GM21529 (cell line): ENCODE data around the gene JAML.
A peak's percentile ranks its signal among the peaks of the same experiment; 100 is the strongest.

ENCODE experiments used
- ATAC-seq: cut with Tn5 transposase; IDR thresholded peaks from one replicate; pipeline ENCODE4 v1.9.1; 2021; ENCODE audit not compliant: unreplicated experiment

The JAML gene

GRCh38 chr11:118240999-118241763, 16.4 kb upstream of the JAML start:
- ATAC-seq: peak; percentile 90

- no peak for ATAC-seq
Observed at GRCh38 chr11:118239509-118240205, 14.8 kb upstream of the JAML start.

GRCh38 chr11:118238929-118239328, 14.1 kb upstream of the JAML start:
- ATAC-seq: no peak

GRCh38 chr11:118238421-118238820, 13.6 kb upstream of the JAML start:
- ATAC-seq: no peak

GRCh38 chr11:118236170-118236569, 11.4 kb upstream of the JAML start:
- ATAC-seq: no peak

GRCh38 chr11:118234833-118235232, 10.0 kb upstream of the JAML start:
- no peak for ATAC-seq

- no peak for ATAC-seq
Observed at GRCh38 chr11:118233850-118234249, 9.0 kb upstream of the JAML start.

GRCh38 chr11:118233377-118233776, 8.6 kb upstream of the JAML start:
- no peak for ATAC-seq

- no peak for ATAC-seq
Observed at GRCh38 chr11:118232659-118233058, 7.8 kb upstream of the JAML start.

GRCh38 chr11:118231461-118231860, 6.7 kb upstream of the JAML start:
- no peak for ATAC-seq

- no peak for ATAC-seq
Observed at GRCh38 chr11:118230088-118230487, 5.3 kb upstream of the JAML start.

- no peak for ATAC-seq
Observed at GRCh38 chr11:118229274-118229847, 4.5 kb upstream of the JAML start.

- peak; percentile 60 for ATAC-seq
Observed at GRCh38 chr11:118227865-118228785, 3.3 kb upstream of the JAML start.

GRCh38 chr11:118226781-118227180, 2.0 kb upstream of the JAML start:
- ATAC-seq: no peak

- no peak for ATAC-seq
Observed at GRCh38 chr11:118226296-118226695, 1.5 kb upstream of the JAML start.

GRCh38 chr11:118223992-118224391, 819 bp downstream of the JAML start:
- no peak for ATAC-seq

- no peak for ATAC-seq
Observed at GRCh38 chr11:118223570-118223969, 1.2 kb downstream of the JAML start.

- ATAC-seq: no peak
Observed at GRCh38 chr11:118222437-118222836, 2.4 kb downstream of the JAML start.

GRCh38 chr11:118221419-118221818, 3.4 kb downstream of the JAML start:
- no peak for ATAC-seq

GRCh38 chr11:118219732-118220131, 5.1 kb downstream of the JAML start:
- ATAC-seq: no peak

GRCh38 chr11:118219244-118219643, 5.6 kb downstream of the JAML start:
- no peak for ATAC-seq
